PFSK-1 (cell line): ENCODE data around the gene DDAH1.

ENCODE experiments used
- POLR2AphosphoS5 ChIP-seq: IDR thresholded peaks from 2 replicates; pipeline ENCODE4 v1.6.1; 2012; ENCODE audit warnings: low read depth, mild to moderate bottlenecking, control low read depth, low read length, moderate library complexity
- REST ChIP-seq, 2 experiments: IDR thresholded peaks; 2 replicates each; pipeline versions ENCODE4 v1.6.1 to v1.8.0; 2011 to 2012; ENCODE audit warnings: low read depth in 2 of 2, low read length in 2 of 2, control low read depth in 1 of 2, inconsistent platforms in 1 of 2, mild to moderate bottlenecking in 1 of 2, moderate library complexity in 1 of 2; ENCODE audit not compliant: insufficient read depth in 1 of 2
- TAF1 ChIP-seq: IDR thresholded peaks from 2 replicates; pipeline ENCODE4 v1.6.1; 2012; ENCODE audit warnings: low read length, control low read depth, borderline replicate concordance; ENCODE audit not compliant: insufficient read depth

GRCh38 chr1:85360730-85361493 lies 104.0 kb downstream of the DDAH1 start:
- TF ChIP-seq TAF1 (no peak), POLR2AphosphoS5 (no peak), REST (IDR thresholded peaks at IDR 0.05; ENCODE audit: insufficient read depth in 1 of 2, low read depth in 2 of 2, low read length in 2 of 2) (no peak)
